Stimulated activated naive CD4-positive, alpha-beta T cell treated with Interleukin-2 at 50 U/mL for 16 hours (primary cell): ENCODE data around the gene NOP58.
"Not testable (repeated sequence)": the region's sequence is repeated elsewhere in the genome, so short reads cannot be mapped to it uniquely, and the experiment has no call there.

ENCODE experiments used
- DNase-seq: peaks from one replicate; lab custom pipeline; 2025; lab: John Stamatoyannopoulos, UW

The NOP58 gene

GRCh38 chr2:202265467-202266277 lies at the start of gene NOP58:
TSS of gene NOP58 (plus strand) at chr2:202265763. CDS start at chr2:202265942, 179 bp downstream.
- DNase-seq = peak; percentile 89

- DNase-seq = no peak
Observed at GRCh38 chr2:202221873-202222272, 43.7 kb upstream of the NOP58 start.

GRCh38 chr2:202237787-202238233 lies 27.8 kb upstream of the NOP58 start:
- peak; percentile 21 for DNase-seq

- peak; percentile 91 for DNase-seq
Observed at GRCh38 chr2:202238234-202239197, 27.0 kb upstream of the NOP58 start, which contains the start of gene SUMO1. TSS of gene SUMO1 (minus strand) at chr2:202238597. CDS start at chr2:202238451, 146 bp downstream.

GRCh38 chr2:202247710-202248109 lies 17.9 kb upstream of the NOP58 start:
- not testable (repeated sequence) for DNase-seq

- no peak for DNase-seq
Observed at GRCh38 chr2:202249521-202250253, 15.9 kb upstream of the NOP58 start.

GRCh38 chr2:202251494-202251893 lies 14.1 kb upstream of the NOP58 start:
- no peak for DNase-seq

GRCh38 chr2:202261531-202261930 lies 4.0 kb upstream of the NOP58 start:
- DNase-seq = no peak

GRCh38 chr2:202267495-202267894 lies 1.9 kb downstream of the NOP58 start:
- DNase-seq = no peak

GRCh38 chr2:202269585-202269984 lies 4.0 kb downstream of the NOP58 start:
- DNase-seq = no peak

GRCh38 chr2:202270487-202270886 lies 4.9 kb downstream of the NOP58 start:
- DNase-seq = no peak

- not testable (repeated sequence) for DNase-seq
Observed at GRCh38 chr2:202276078-202276720, 10.6 kb downstream of the NOP58 start.

GRCh38 chr2:202278036-202278760 lies 12.6 kb downstream of the NOP58 start:
- DNase-seq = no peak

- DNase-seq = no peak
Observed at GRCh38 chr2:202278944-202279343, 13.4 kb downstream of the NOP58 start.

- DNase-seq = no peak
Observed at GRCh38 chr2:202286595-202286994, 21.0 kb downstream of the NOP58 start.

- no peak for DNase-seq
Observed at GRCh38 chr2:202289394-202290204, 24.0 kb downstream of the NOP58 start.

GRCh38 chr2:202290316-202290715 lies 24.8 kb downstream of the NOP58 start:
- no peak for DNase-seq

GRCh38 chr2:202290970-202291369 lies 25.4 kb downstream of the NOP58 start:
- DNase-seq = no peak

- DNase-seq = no peak
Observed at GRCh38 chr2:202299712-202300111, 34.1 kb downstream of the NOP58 start.

- DNase-seq = no peak
Observed at GRCh38 chr2:202306034-202306433, 40.5 kb downstream of the NOP58 start.
